ENCODE results near the gene COQ3.
A peak's percentile ranks its signal among the peaks of the same experiment; 100 is the strongest.

Gene COQ3

GRCh38 chr6:99350573-99350972 is 43.4 kb downstream of the COQ3 start:
- H3K4me3 ChIP-seq (ENCODE audit: low read depth in 1 of 2, low read length in 2 of 2), result peak overlapping the region in 1 of 2 donors; percentile 57
- H3K4me1 ChIP-seq (ENCODE audit: control insufficient read depth in 1 of 2, insufficient read depth in 2 of 2, low read length in 2 of 2), result no peaks in the 10 kb centered on the region
- no peak overlapping the region for H3K9ac ChIP-seq (ENCODE audit: low read depth in 1 of 2, low read length in 2 of 2)
- H3K27ac ChIP-seq (ENCODE audit: low read depth, low read length), result no peak overlapping the region
- H3K9me3 ChIP-seq (ENCODE audit: control insufficient read depth in 1 of 2, low read length in 2 of 2), result no peaks in the 10 kb centered on the region
- peaks cover 28 to 31% of the 10 kb centered on the region in 2 donors for H3K27me3 ChIP-seq (ENCODE audit: control insufficient read depth in 1 of 2, insufficient read depth in 2 of 2, low read length in 2 of 2)
- H3K36me3 ChIP-seq (ENCODE audit: control insufficient read depth in 1 of 2, insufficient read depth in 2 of 2, low read length in 2 of 2), result no peaks in the 10 kb centered on the region

GRCh38 chr6:99349171-99350141 is 44.5 kb downstream of the COQ3 start, which contains the start of gene FAXC:
Gene FAXC, minus strand, starts transcription at chr6:99349674. Its CDS starts 302 bp downstream, at chr6:99349372.
- H3K4me3 ChIP-seq (ENCODE audit: low read depth in 1 of 2, low read length in 2 of 2), result peak within 1 kb of the TSS; percentile 51 to 57
- H3K36me3 ChIP-seq (ENCODE audit: control insufficient read depth in 1 of 2, insufficient read depth in 2 of 2, low read length in 2 of 2), result no peaks in the 10 kb centered on the region
- peaks cover 28 to 31% of the 10 kb centered on the region in 2 donors for H3K27me3 ChIP-seq (ENCODE audit: control insufficient read depth in 1 of 2, insufficient read depth in 2 of 2, low read length in 2 of 2)
- H3K9me3 ChIP-seq (ENCODE audit: control insufficient read depth in 1 of 2, low read length in 2 of 2), result no peaks in the 10 kb centered on the region
- no peak within 1 kb of the TSS for H3K9ac ChIP-seq (ENCODE audit: low read depth in 1 of 2, low read length in 2 of 2)
- no peak within 1 kb of the TSS for H3K27ac ChIP-seq (ENCODE audit: low read depth, low read length)
- no peaks in the 10 kb centered on the region for H3K4me1 ChIP-seq (ENCODE audit: control insufficient read depth in 1 of 2, insufficient read depth in 2 of 2, low read length in 2 of 2)

GRCh38 chr6:99348288-99349170 is 45.5 kb downstream of the COQ3 start:
- H3K27ac ChIP-seq (ENCODE audit: low read depth, low read length), result no peak overlapping the region
- H3K27me3 ChIP-seq (ENCODE audit: control insufficient read depth in 1 of 2, insufficient read depth in 2 of 2, low read length in 2 of 2), result peaks cover 28% of the 10 kb centered on the region in 2 donors
- H3K9ac ChIP-seq (ENCODE audit: low read depth in 1 of 2, low read length in 2 of 2), result no peak overlapping the region
- no peaks in the 10 kb centered on the region for H3K36me3 ChIP-seq (ENCODE audit: control insufficient read depth in 1 of 2, insufficient read depth in 2 of 2, low read length in 2 of 2)
- H3K4me3 ChIP-seq (ENCODE audit: low read depth in 1 of 2, low read length in 2 of 2), result peak overlapping the region; percentile 48 to 51
- no peaks in the 10 kb centered on the region for H3K9me3 ChIP-seq (ENCODE audit: control insufficient read depth in 1 of 2, low read length in 2 of 2)
- no peaks in the 10 kb centered on the region for H3K4me1 ChIP-seq (ENCODE audit: control insufficient read depth in 1 of 2, insufficient read depth in 2 of 2, low read length in 2 of 2)

- no peaks in the 10 kb centered on the region for H3K9me3 ChIP-seq (ENCODE audit: control insufficient read depth in 1 of 2, low read length in 2 of 2)
- H3K9ac ChIP-seq (ENCODE audit: low read depth in 1 of 2, low read length in 2 of 2), result no peak overlapping the region
- H3K27ac ChIP-seq (ENCODE audit: low read depth, low read length), result no peak overlapping the region
- H3K27me3 ChIP-seq (ENCODE audit: control insufficient read depth in 1 of 2, insufficient read depth in 2 of 2, low read length in 2 of 2), result peaks cover 25 to 28% of the 10 kb centered on the region in 2 donors
- no peak overlapping the region for H3K4me3 ChIP-seq (ENCODE audit: low read depth in 1 of 2, low read length in 2 of 2)
- no peaks in the 10 kb centered on the region for H3K4me1 ChIP-seq (ENCODE audit: control insufficient read depth in 1 of 2, insufficient read depth in 2 of 2, low read length in 2 of 2)
- no peaks in the 10 kb centered on the region for H3K36me3 ChIP-seq (ENCODE audit: control insufficient read depth in 1 of 2, insufficient read depth in 2 of 2, low read length in 2 of 2)
Measured at GRCh38 chr6:99347804-99348203, 46.2 kb downstream of the COQ3 start.

- H3K27ac ChIP-seq (ENCODE audit: low read depth, low read length), result no peak overlapping the region
- H3K4me1 ChIP-seq (ENCODE audit: control insufficient read depth in 1 of 2, insufficient read depth in 2 of 2, low read length in 2 of 2), result no peaks in the 10 kb centered on the region
Measured at GRCh38 chr6:99346595-99346994, 47.4 kb downstream of the COQ3 start.

GRCh38 chr6:99345164-99345563 is 48.8 kb downstream of the COQ3 start:
- H3K27ac ChIP-seq (ENCODE audit: low read depth, low read length), result no peak overlapping the region
- H3K36me3 ChIP-seq (ENCODE audit: control insufficient read depth in 1 of 2, insufficient read depth in 2 of 2, low read length in 2 of 2), result no peaks in the 10 kb centered on the region
- H3K4me3 ChIP-seq (ENCODE audit: low read depth in 1 of 2, low read length in 2 of 2), result no peak overlapping the region
- peaks cover 14 to 16% of the 10 kb centered on the region in 2 donors for H3K27me3 ChIP-seq (ENCODE audit: control insufficient read depth in 1 of 2, insufficient read depth in 2 of 2, low read length in 2 of 2)
- H3K9ac ChIP-seq (ENCODE audit: low read depth in 1 of 2, low read length in 2 of 2), result no peak overlapping the region
- H3K4me1 ChIP-seq (ENCODE audit: control insufficient read depth in 1 of 2, insufficient read depth in 2 of 2, low read length in 2 of 2), result no peaks in the 10 kb centered on the region
- no peaks in the 10 kb centered on the region for H3K9me3 ChIP-seq (ENCODE audit: control insufficient read depth in 1 of 2, low read length in 2 of 2)

More at GRCh38 chr6:99346595-99346994, 47.4 kb downstream of the COQ3 start:
- H3K4me3 ChIP-seq (ENCODE audit: low read depth in 1 of 2, low read length in 2 of 2), result no peak overlapping the region
- H3K9me3 ChIP-seq (ENCODE audit: control insufficient read depth in 1 of 2, low read length in 2 of 2), result no peaks in the 10 kb centered on the region
- no peak overlapping the region for H3K9ac ChIP-seq (ENCODE audit: low read depth in 1 of 2, low read length in 2 of 2)
- H3K27me3 ChIP-seq (ENCODE audit: control insufficient read depth in 1 of 2, insufficient read depth in 2 of 2, low read length in 2 of 2), result peaks cover 25 to 28% of the 10 kb centered on the region in 2 donors
- H3K36me3 ChIP-seq (ENCODE audit: control insufficient read depth in 1 of 2, insufficient read depth in 2 of 2, low read length in 2 of 2), result no peaks in the 10 kb centered on the region

- Histone ChIP-seq H3K4me1 (ENCODE audit: control insufficient read depth in 1 of 2, insufficient read depth in 2 of 2, low read length in 2 of 2) (no peaks in the 10 kb centered on the region), H3K9me3 (ENCODE audit: control insufficient read depth in 1 of 2, low read length in 2 of 2) (no peaks in the 10 kb centered on the region), H3K27ac (ENCODE audit: low read depth, low read length) (no peak overlapping the region), H3K36me3 (ENCODE audit: control insufficient read depth in 1 of 2, insufficient read depth in 2 of 2, low read length in 2 of 2) (no peaks in the 10 kb centered on the region), H3K27me3 (ENCODE audit: control insufficient read depth in 1 of 2, insufficient read depth in 2 of 2, low read length in 2 of 2) (peaks cover 13 to 14% of the 10 kb centered on the region in 2 donors), H3K9ac (ENCODE audit: low read depth in 1 of 2, low read length in 2 of 2) (no peak overlapping the region), H3K4me3 (ENCODE audit: low read depth in 1 of 2, low read length in 2 of 2) (no peak overlapping the region)
Measured at GRCh38 chr6:99344289-99344688, 49.7 kb downstream of the COQ3 start.

GRCh38 chr6:99341862-99342455 is 52.0 kb downstream of the COQ3 start:
- no peaks in the 10 kb centered on the region for H3K36me3 ChIP-seq (ENCODE audit: control insufficient read depth in 1 of 2, insufficient read depth in 2 of 2, low read length in 2 of 2)
- no peak overlapping the region for H3K9ac ChIP-seq (ENCODE audit: low read depth in 1 of 2, low read length in 2 of 2)
- no peak overlapping the region for H3K4me3 ChIP-seq (ENCODE audit: low read depth in 1 of 2, low read length in 2 of 2)
- no peak overlapping the region for H3K27ac ChIP-seq (ENCODE audit: low read depth, low read length)
- peaks cover 5 to 7% of the 10 kb centered on the region in 2 donors for H3K27me3 ChIP-seq (ENCODE audit: control insufficient read depth in 1 of 2, insufficient read depth in 2 of 2, low read length in 2 of 2)
- no peaks in the 10 kb centered on the region for H3K9me3 ChIP-seq (ENCODE audit: control insufficient read depth in 1 of 2, low read length in 2 of 2)
- no peaks in the 10 kb centered on the region for H3K4me1 ChIP-seq (ENCODE audit: control insufficient read depth in 1 of 2, insufficient read depth in 2 of 2, low read length in 2 of 2)

GRCh38 chr6:99338188-99338587 is 55.8 kb downstream of the COQ3 start:
- no peaks in the 10 kb centered on the region for H3K36me3 ChIP-seq (ENCODE audit: control insufficient read depth in 1 of 2, insufficient read depth in 2 of 2, low read length in 2 of 2)
- H3K9me3 ChIP-seq (ENCODE audit: control insufficient read depth in 1 of 2, low read length in 2 of 2), result no peaks in the 10 kb centered on the region
- peaks cover 5 to 7% of the 10 kb centered on the region in 2 donors for H3K27me3 ChIP-seq (ENCODE audit: control insufficient read depth in 1 of 2, insufficient read depth in 2 of 2, low read length in 2 of 2)
- no peak overlapping the region for H3K9ac ChIP-seq (ENCODE audit: low read depth in 1 of 2, low read length in 2 of 2)
- no peak overlapping the region for H3K4me3 ChIP-seq (ENCODE audit: low read depth in 1 of 2, low read length in 2 of 2)
- H3K27ac ChIP-seq (ENCODE audit: low read depth, low read length), result no peak overlapping the region
- no peaks in the 10 kb centered on the region for H3K4me1 ChIP-seq (ENCODE audit: control insufficient read depth in 1 of 2, insufficient read depth in 2 of 2, low read length in 2 of 2)
